GM19193 (cell line): ENCODE measurements around the gene ZNF398.
A peak's percentile ranks its signal among the peaks of the same experiment; 100 is the strongest.

Experiments
- POLR2A ChIP-seq: IDR thresholded peaks from 4 replicates; pipeline ENCODE4 v1.6.1; 2011; ENCODE audit not compliant: insufficient read depth, insufficient read length; ENCODE audit errors: extremely low read depth

Gene ZNF398, protein sequence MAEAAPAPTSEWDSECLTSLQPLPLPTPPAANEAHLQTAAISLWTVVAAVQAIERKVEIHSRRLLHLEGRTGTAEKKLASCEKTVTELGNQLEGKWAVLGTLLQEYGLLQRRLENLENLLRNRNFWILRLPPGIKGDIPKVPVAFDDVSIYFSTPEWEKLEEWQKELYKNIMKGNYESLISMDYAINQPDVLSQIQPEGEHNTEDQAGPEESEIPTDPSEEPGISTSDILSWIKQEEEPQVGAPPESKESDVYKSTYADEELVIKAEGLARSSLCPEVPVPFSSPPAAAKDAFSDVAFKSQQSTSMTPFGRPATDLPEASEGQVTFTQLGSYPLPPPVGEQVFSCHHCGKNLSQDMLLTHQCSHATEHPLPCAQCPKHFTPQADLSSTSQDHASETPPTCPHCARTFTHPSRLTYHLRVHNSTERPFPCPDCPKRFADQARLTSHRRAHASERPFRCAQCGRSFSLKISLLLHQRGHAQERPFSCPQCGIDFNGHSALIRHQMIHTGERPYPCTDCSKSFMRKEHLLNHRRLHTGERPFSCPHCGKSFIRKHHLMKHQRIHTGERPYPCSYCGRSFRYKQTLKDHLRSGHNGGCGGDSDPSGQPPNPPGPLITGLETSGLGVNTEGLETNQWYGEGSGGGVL

GRCh38 chr7:149147072-149147751 lies at the start of gene ZNF398:
TSS of gene ZNF398 (plus strand) at chr7:149147453. CDS start at chr7:149147743, 290 bp downstream.
- TF ChIP-seq POLR2A: peak; percentile 73

GRCh38 chr7:149099058-149099457 lies 48.2 kb upstream of the ZNF398 start:
- no peak for TF ChIP-seq POLR2A

DNA sequence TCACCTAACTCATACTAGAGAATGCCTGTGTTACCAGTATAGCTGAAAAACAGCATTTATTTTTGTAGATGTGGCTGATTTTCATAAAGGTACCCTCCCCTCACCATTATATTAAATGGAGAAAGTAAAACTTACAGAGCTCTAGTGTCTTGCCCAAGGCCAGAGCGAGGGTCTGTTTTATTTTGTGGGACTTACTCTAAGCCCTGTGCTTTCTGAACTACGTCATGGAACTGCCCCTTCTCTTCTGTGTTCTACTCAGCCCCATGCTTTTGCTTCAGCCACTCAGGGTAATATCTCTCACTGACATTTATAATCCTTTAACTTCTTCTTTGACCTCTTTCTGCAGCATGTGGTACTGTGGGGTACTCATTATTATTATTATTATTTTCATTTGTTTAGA lies 46.4 kb upstream of the ZNF398 start:
- TF ChIP-seq POLR2A: no peak

DNA sequence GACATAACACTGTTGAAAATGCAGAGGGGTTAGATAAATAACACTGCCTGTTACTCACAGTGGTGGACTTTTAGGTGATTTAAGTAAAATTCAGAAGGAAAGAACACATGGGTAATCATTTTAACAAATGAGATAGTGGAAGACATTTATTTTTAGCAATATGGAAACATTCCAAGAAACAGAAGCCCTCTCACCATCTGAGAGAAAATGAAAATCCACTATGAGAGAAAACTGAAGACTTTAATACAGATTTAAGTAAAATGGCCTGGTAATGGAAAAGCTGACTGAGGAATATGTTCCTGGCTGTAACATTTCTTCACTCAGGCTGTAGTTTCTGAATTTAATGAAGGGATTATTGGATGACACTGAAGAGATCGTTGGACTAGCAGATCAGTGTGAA lies 44.6 kb upstream of the ZNF398 start:
- TF ChIP-seq POLR2A: no peak

GRCh38 chr7:149103424-149103823 lies 43.8 kb upstream of the ZNF398 start:
- TF ChIP-seq POLR2A: no peak

DNA sequence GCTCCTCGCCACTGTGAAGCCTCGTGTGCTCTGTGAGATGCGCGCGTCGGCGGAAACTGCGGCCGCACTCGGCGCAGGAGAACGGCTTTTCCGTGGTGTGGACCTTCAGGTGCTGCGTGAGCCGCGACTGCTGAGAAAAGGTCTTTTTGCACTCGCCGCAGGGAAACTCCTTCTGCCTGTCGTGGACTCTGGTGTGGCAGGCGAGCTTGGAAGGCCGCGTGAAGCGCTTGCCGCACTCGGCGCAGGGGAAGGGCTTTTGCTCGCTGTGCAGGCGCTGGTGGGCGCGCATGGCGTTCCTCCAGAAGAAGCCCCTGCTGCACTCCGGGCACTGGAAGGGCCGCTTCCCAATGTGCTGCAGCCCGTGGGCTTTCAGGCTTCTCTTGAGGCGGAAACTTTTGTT lies 43.0 kb upstream of the ZNF398 start:
- no peak for TF ChIP-seq POLR2A

DNA sequence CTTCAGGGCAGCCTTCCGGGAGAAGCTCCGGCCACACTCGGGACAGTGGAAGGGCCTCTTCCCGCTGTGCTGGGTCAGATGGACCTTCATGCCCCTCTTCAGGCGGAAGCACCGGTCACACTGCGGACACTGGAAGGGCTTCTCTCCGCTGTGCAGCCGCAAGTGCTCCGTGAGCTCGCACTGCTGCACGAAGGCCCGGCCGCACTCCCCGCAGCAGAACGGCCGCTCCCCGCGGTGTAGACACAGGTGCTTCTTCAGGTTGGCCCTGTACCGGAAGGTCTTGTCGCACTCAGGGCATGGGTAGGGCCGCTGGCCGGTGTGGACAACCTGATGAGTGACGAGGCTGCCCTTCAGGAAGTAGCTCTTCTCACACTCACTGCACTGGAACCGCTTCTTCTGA lies 42.5 kb upstream of the ZNF398 start:
- no peak for TF ChIP-seq POLR2A

- no peak for TF ChIP-seq POLR2A
Observed at GRCh38 chr7:149109969-149110368, 37.3 kb upstream of the ZNF398 start.

- TF ChIP-seq POLR2A: no peak
Observed at GRCh38 chr7:149125189-149125862, 21.9 kb upstream of the ZNF398 start.

GRCh38 chr7:149125863-149126661 lies 21.2 kb upstream of the ZNF398 start, which contains the start of gene ZNF425:
TSS of gene ZNF425 (minus strand) at chr7:149126324. CDS start at chr7:149126213, 111 bp downstream.
- peak; percentile 98 for TF ChIP-seq POLR2A

DNA sequence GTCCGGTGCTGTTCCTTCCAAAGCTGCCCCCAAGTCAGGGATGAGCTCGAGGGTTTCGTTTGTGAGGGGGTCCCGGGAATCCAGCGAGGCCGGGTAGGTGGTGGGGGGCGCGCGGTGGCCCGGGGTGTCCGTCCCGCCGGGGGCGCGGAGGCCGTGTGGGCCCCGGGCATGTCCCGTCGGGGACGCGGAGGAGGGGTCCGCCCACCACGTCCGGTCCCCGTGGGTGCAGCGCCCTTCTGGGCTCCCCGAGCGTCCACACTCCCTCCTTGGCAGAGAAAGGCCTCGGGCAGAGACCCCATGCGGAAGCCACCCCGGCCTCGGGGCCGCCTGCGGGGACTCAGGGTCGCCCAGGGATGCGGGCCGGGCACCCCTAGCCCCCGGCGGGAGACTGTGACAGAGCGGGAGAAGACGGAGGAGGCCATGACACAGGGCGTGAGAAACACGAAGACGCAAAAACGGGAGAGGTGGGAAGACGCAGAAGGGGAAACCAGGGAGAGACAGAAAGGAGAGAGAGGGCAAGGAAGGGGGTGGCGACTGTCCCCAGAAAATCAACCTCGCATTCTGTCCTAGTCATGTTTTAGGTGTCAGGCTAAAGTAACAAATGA lies 20.5 kb upstream of the ZNF398 start:
- no peak for TF ChIP-seq POLR2A

GRCh38 chr7:149130572-149131198 lies 16.6 kb upstream of the ZNF398 start:
- TF ChIP-seq POLR2A: no peak

DNA sequence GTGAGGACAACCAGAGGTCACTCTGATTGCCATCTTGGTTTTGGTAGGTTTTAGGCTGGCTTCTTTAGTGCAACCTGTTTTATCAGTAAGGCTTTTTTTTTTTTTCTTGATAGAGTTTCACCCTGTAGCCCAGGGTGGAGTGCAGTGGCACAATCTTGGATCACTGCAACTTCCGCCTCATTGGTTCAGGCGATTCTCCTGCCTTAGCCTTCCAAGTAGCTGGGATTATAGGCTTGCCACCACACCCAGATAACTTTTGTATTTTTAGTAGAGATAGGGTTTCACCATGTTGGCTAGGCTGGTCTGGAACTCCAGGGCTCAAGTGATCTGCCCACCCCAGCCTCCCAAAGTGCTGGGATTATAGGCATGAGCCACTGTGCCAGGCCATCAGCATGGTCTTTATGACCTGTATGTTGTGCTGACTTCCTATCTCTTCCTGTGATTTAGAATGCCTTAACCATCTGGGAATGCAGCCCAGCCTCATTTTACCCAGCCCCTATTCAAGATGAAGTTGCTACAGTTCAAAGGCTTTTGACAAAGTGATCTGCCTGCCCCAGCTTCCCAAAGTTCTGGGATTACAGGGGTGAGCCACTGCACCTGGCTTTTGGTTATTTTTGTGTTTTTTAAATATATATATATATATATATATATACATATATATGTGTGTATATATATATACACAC lies 14.1 kb upstream of the ZNF398 start:
- no peak for TF ChIP-seq POLR2A
